ENCODE measurements around the gene LOC128125822.
"Not testable (repeated sequence)": the region's sequence is repeated elsewhere in the genome, so short reads cannot be mapped to it uniquely, and the experiment has no call there.

The LOC128125822 gene

DNA sequence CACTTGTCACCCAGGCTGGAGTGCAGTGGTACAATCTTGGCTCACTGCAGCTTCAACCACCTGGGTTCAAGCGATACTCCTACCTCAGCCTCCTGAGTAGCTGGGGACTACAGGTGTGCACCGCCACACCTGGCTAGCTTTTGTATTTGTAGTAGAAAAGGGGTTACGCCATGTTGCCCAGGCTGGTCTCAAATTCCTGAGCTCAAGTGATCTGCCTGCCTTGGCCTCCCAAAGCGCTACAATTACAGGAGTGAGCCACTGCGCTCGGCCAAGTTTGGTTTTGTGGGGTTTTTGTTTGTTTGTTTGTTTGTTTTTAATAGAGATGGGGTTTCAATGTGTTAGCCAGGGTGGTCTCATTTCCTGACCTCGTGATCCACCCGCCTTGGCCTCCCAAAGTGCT, 12.3 kb downstream of the LOC128125822 start:
- no peak for DNase-seq

- not testable (repeated sequence) for DNase-seq
Measured at GRCh38 chr6:63585652-63586051, 13.4 kb downstream of the LOC128125822 start.

GRCh38 chr6:63589952-63590411, 17.7 kb downstream of the LOC128125822 start:
- no peak for DNase-seq

DNA sequence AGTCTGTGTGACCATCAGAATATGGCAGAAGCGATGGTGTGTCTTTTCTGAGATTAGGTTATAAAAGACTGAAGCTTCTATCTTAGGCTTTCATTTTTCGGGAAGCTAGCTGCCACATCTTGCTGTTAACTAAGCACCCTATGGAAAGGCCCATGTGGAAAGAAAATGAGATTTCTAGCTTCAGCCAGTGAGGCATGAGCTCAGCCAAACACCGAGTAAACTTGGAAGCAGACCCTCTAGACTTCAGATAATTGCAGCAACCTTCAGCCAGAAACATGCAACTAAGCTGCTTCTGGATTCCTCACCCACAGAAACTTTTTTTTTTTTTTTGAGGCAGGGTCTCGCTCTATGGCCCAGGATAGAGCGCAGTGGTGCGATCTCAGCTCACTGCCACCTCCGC, 20.6 kb downstream of the LOC128125822 start:
- DNase-seq: no peak

- no peak for DNase-seq
Measured at GRCh38 chr6:63597141-63598048, 25.1 kb downstream of the LOC128125822 start.

GRCh38 chr6:63598049-63599036, 26.1 kb downstream of the LOC128125822 start:
- no peak for DNase-seq

- no peak for DNase-seq
Measured at GRCh38 chr6:63599243-63599642, 27.0 kb downstream of the LOC128125822 start.

DNA sequence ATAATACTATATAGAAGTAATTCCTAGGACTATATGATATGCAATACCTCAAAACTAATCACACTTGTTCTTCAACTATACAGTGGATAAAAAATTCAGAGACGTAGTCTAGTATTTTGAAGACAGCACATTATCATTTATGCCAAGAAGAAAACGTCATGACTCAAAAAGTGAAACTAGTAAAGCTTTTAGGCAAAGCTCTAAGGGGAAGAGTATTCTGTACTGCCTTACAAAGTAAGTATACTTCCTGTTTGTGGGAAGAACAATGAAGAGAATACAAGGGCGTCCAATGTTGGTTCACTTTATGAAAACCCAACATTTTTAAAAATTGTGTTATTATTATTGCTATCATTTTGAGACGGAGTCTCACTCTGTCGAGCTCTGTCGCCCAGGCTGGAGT, 27.9 kb downstream of the LOC128125822 start:
- DNase-seq: no peak

- DNase-seq: no peak
Measured at GRCh38 chr6:63609231-63609630, 37.0 kb downstream of the LOC128125822 start.

DNA sequence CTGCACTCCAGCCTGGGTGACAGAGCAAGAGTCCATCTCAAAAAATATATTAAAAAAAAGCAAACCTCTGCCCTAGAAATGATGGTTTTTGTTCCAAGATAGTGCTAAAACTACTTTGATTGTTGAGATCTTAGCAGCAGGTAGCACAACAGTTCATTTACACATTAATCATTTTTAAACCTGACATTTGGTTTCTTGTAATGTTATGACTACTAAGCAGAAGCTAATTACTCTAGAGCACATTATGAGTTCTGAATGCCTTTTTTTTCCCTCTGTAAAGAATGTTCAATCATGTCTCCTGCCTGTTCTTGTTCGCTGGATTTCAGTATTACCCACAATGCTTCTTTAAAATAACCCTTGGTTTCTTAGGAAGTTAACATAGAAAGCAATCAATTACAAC, 38.7 kb downstream of the LOC128125822 start:
- DNase-seq: no peak

GRCh38 chr6:63611560-63611959, 39.3 kb downstream of the LOC128125822 start:
- DNase-seq: no peak

GRCh38 chr6:63615590-63615989, 43.3 kb downstream of the LOC128125822 start:
- no peak for DNase-seq

All from GOT3 (cell line).